ENCODE measurements around the gene C2orf69. TPM values are rescaled to one million over a fixed set of nuclear protein-coding genes. Genes with fewer than 3 reads are reported as not detected.

The C2orf69 gene
- total and polyA plus RNA-seq, 2 donors (not counting 1 experiment from before 2014, with no cell fraction given): 3.7 to 12.9 TPM

- DNase-seq: no peak
- no CpG with 5 or more reads among the region's 4 CpGs for WGBS (ENCODE audit: insufficient coverage)
- Histone ChIP-seq H3K36me3 (replicated peaks in 1 of 2; ENCODE audit: control extremely low read depth in 1 of 2, control insufficient read depth in 1 of 2, extremely low read depth in 1 of 2, insufficient read depth in 2 of 2, low read length in 1 of 2) (no peaks in the 10 kb centered on the region), H2AFZ (ENCODE audit: insufficient read depth, low read depth, low read length, poor library complexity, severe bottlenecking) (no peak overlapping the region), H3K4me2 (replicated peaks; ENCODE audit: low read depth, low read length, poor library complexity, severe bottlenecking) (no peak overlapping the region), H3K9ac (ENCODE audit: low read length) (no peak overlapping the region), H3K27me3 (replicated peaks in 1 of 4; ENCODE audit: control extremely low read depth in 1 of 4, control insufficient read depth in 3 of 4, insufficient read depth in 4 of 4, low read length in 3 of 4) (no peaks in the 10 kb centered on the region), H3K27ac (ENCODE audit: low read length in 2 of 2) (no peak overlapping the region), H4K20me1 (ENCODE audit: control insufficient read depth, insufficient read depth, low read length, poor library complexity, severe bottlenecking) (no peaks in the 10 kb centered on the region), H3K9me3 (ENCODE audit: control extremely low read depth in 1 of 3, control insufficient read depth in 2 of 3, insufficient read depth in 1 of 3, low read length in 2 of 3) (no peaks in the 10 kb centered on the region), H3K79me2 (ENCODE audit: control insufficient read depth, insufficient read depth, low read length) (no peaks in the 10 kb centered on the region), H3K4me3 (ENCODE audit: control extremely low read depth in 1 of 5, extremely low read depth in 1 of 5, insufficient read depth in 1 of 5, low read depth in 2 of 5, low read length in 4 of 5) (no peak overlapping the region), H3K4me1 (ENCODE audit: control insufficient read depth in 2 of 2, insufficient read depth in 2 of 2, low read length in 2 of 2) (peaks cover 0 to 1% of the 10 kb centered on the region in 2 donors)
- Mint-ChIP-seq H3K9me3 (ENCODE audit: insufficient read depth) (no peaks in the 10 kb centered on the region), H3K4me3 (no peak overlapping the region), H3K4me1 (peaks cover 2% of the 10 kb centered on the region), H3K27ac (no peak overlapping the region), H3K27me3 (no peaks in the 10 kb centered on the region)
- TF ChIP-seq EZH2 (IDR thresholded peaks at IDR 0.05; ENCODE audit: borderline replicate concordance, insufficient read depth, low read depth, low read length, poor library complexity, severe bottlenecking) (no peak), CTCF (IDR thresholded peaks at IDR 0.05) (no peak)
- CTCF ChIA-PET: no interaction called here
- intact Hi-C loops (cut with micrococcal nuclease): no loop called here
- POLR2A ChIA-PET: no interaction called here
- no peak for ATAC-seq (ENCODE audit: low read depth)
Observed at GRCh38 chr2:199901942-199902341, 9.2 kb upstream of the C2orf69 start.

- H3K79me2 ChIP-seq (ENCODE audit: control insufficient read depth, insufficient read depth, low read length): no peaks in the 10 kb centered on the region
- ChIA-PET POLR2A (no interaction called here), CTCF (no interaction called here)
- H3K4me1 Mint-ChIP-seq: peaks cover 7% of the 10 kb centered on the region
- WGBS (ENCODE audit: insufficient coverage): 95% methylated on average over 4 of the region's 4 CpGs
- no peaks in the 10 kb centered on the region for H3K27me3 Mint-ChIP-seq
- H3K36me3 ChIP-seq (replicated peaks in 1 of 2; ENCODE audit: control extremely low read depth in 1 of 2, control insufficient read depth in 1 of 2, extremely low read depth in 1 of 2, insufficient read depth in 2 of 2, low read length in 1 of 2): no peaks in the 10 kb centered on the region
- no peak overlapping the region for H3K27ac ChIP-seq (ENCODE audit: low read length in 2 of 2)
- H3K27ac Mint-ChIP-seq: no peak overlapping the region
- H3K4me1 ChIP-seq (ENCODE audit: control insufficient read depth in 2 of 2, insufficient read depth in 2 of 2, low read length in 2 of 2): peaks cover 4 to 8% of the 10 kb centered on the region in 2 donors
- DNase-seq (no peak), ATAC-seq (ENCODE audit: low read depth) (no peak)
- no peak overlapping the region for H3K9ac ChIP-seq (ENCODE audit: low read length)
- no peak overlapping the region for H3K4me2 ChIP-seq (replicated peaks; ENCODE audit: low read depth, low read length, poor library complexity, severe bottlenecking)
- H3K4me3 Mint-ChIP-seq: no peak overlapping the region
- H3K27me3 ChIP-seq (replicated peaks in 1 of 4; ENCODE audit: control extremely low read depth in 1 of 4, control insufficient read depth in 3 of 4, insufficient read depth in 4 of 4, low read length in 3 of 4): no peaks in the 10 kb centered on the region
- no peak overlapping the region for H2AFZ ChIP-seq (ENCODE audit: insufficient read depth, low read depth, low read length, poor library complexity, severe bottlenecking)
- no peak overlapping the region for H3K4me3 ChIP-seq (ENCODE audit: control extremely low read depth in 1 of 5, extremely low read depth in 1 of 5, insufficient read depth in 1 of 5, low read depth in 2 of 5, low read length in 4 of 5)
- H3K9me3 Mint-ChIP-seq (ENCODE audit: insufficient read depth): no peaks in the 10 kb centered on the region
- intact Hi-C loops (cut with micrococcal nuclease): no loop called here
- TF ChIP-seq EZH2 (IDR thresholded peaks at IDR 0.05; ENCODE audit: borderline replicate concordance, insufficient read depth, low read depth, low read length, poor library complexity, severe bottlenecking): no peak
- no peak for TF ChIP-seq CTCF (IDR thresholded peaks at IDR 0.05)
- H4K20me1 ChIP-seq (ENCODE audit: control insufficient read depth, insufficient read depth, low read length, poor library complexity, severe bottlenecking): no peaks in the 10 kb centered on the region
- no peaks in the 10 kb centered on the region for H3K9me3 ChIP-seq (ENCODE audit: control extremely low read depth in 1 of 3, control insufficient read depth in 2 of 3, insufficient read depth in 1 of 3, low read length in 2 of 3)
Observed at GRCh38 chr2:199902486-199903110, 8.5 kb upstream of the C2orf69 start.

All from B cell (primary cell).